ENCODE results near the gene GLI3. TPM values are rescaled to one million over a fixed set of nuclear protein-coding genes. Genes with fewer than 3 reads are reported as not detected.

Gene GLI3
- total and polyA plus RNA-seq, 2 experiments from 2014 or later = 4.0 to 5.2 TPM

DNA sequence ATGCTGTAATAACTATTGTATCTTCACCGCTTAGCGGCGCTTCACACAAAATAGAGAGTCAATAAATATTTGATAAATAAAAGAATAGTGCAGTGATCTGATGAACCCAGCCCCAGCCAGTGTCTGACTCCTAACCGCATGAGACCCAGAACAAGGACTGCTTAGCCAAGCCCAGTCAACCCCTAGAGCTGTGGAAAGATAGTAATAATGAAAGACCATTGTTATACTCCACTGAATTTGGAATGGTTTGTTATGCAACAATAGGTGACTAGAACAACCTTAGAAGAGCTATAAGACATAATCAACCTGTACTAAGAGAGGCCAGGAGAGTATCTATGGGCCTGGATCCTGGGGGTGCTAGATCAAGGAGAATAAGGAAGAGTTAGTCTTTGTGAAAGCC, 303.6 kb downstream of the GLI3 start:
- no peaks in the 10 kb centered on the region for H3K9me2 ChIP-seq (ENCODE audit: insufficient read depth)
- H4K20me1 ChIP-seq (ENCODE audit: insufficient read depth) = no peaks in the 10 kb centered on the region
- in situ Hi-C loops (cut with MboI) = no loop called here
- H3F3A ChIP-seq (ENCODE audit: insufficient read depth) = peaks cover 16% of the 10 kb centered on the region
- no peak overlapping the region for H3K4me2 ChIP-seq (ENCODE audit: unreplicated experiment)
- no peak overlapping the region for H3K9ac ChIP-seq
- H3K36me3 ChIP-seq (ENCODE audit: low read depth) = no peaks in the 10 kb centered on the region
- DNase-seq = no peak
- H3K27me3 ChIP-seq (replicated peaks; ENCODE audit: insufficient read depth) = no peaks in the 10 kb centered on the region
- no peak overlapping the region for H2AFZ ChIP-seq
- no peaks in the 10 kb centered on the region for H3K9me3 ChIP-seq (ENCODE audit: low read depth)
- H3K4me3 ChIP-seq = no peak overlapping the region
- no peak for TF ChIP-seq EZH2phosphoT487 (IDR thresholded peaks at IDR 0.05; ENCODE audit: insufficient read depth, low read depth)
- TF ChIP-seq EZH2 (IDR thresholded peaks at IDR 0.05; ENCODE audit: insufficient read depth, poor library complexity, severe bottlenecking) = no peak
- H3K4me1 ChIP-seq (ENCODE audit: insufficient read depth) = peaks cover 14% of the 10 kb centered on the region
- no peak overlapping the region for H3K27ac ChIP-seq
- 96 to 98% methylated on average over 4 of the region's 4 CpGs for WGBS, 2 experiments (ENCODE audit: low coverage in 1 of 2, low lambda C conversion rate in 2 of 2, missing lambda C conversion rate in 2 of 2)
- H3K79me2 ChIP-seq (ENCODE audit: insufficient read depth) = no peaks in the 10 kb centered on the region

DNA sequence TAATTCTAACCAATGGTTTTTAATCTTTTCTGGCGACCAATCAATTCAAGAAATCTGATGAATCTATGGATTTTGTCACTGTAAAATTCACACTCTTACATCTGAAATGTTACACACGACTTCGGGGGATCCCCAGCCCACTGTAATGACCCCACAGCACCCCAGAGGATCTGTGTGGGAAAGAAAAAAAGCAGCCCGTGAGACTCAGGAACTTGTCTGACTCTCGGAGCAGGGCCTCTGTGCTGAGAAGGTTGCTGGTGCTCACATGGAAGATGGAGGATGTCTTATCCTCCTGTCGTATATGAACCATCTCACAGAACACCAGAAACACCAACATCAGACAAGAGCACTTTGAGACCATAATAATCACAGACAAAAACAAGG, 305.8 kb downstream of the GLI3 start:
- H2AFZ ChIP-seq = peak overlapping the region; percentile 46; the same call in 1 of the 2 replicates
- peaks cover 14% of the 10 kb centered on the region for H3K4me1 ChIP-seq (ENCODE audit: insufficient read depth)
- no peaks in the 10 kb centered on the region for H3K79me2 ChIP-seq (ENCODE audit: insufficient read depth)
- H3K4me3 ChIP-seq = no peak overlapping the region
- H3K9me2 ChIP-seq (ENCODE audit: insufficient read depth) = no peaks in the 10 kb centered on the region
- in situ Hi-C loops (cut with MboI) = no loop called here
- H3F3A ChIP-seq (ENCODE audit: insufficient read depth) = peaks cover 16% of the 10 kb centered on the region
- H3K4me2 ChIP-seq (ENCODE audit: unreplicated experiment) = no peak overlapping the region
- H3K27ac ChIP-seq = peak overlapping the region; percentile 59
- WGBS, 2 experiments (ENCODE audit: low coverage in 1 of 2, low lambda C conversion rate in 2 of 2, missing lambda C conversion rate in 2 of 2) = 77 to 78% methylated on average over 6 of the region's 6 CpGs
- H3K9ac ChIP-seq = no peak overlapping the region
- H3K9me3 ChIP-seq (ENCODE audit: low read depth) = no peaks in the 10 kb centered on the region
- H3K36me3 ChIP-seq (ENCODE audit: low read depth) = no peaks in the 10 kb centered on the region
- TF ChIP-seq EZH2phosphoT487 (IDR thresholded peaks at IDR 0.05; ENCODE audit: insufficient read depth, low read depth) (no peak), EZH2 (IDR thresholded peaks at IDR 0.05; ENCODE audit: insufficient read depth, poor library complexity, severe bottlenecking) (no peak)
- DNase-seq = no peak
- no peaks in the 10 kb centered on the region for H3K27me3 ChIP-seq (replicated peaks; ENCODE audit: insufficient read depth)
- no peaks in the 10 kb centered on the region for H4K20me1 ChIP-seq (ENCODE audit: insufficient read depth)

DNA sequence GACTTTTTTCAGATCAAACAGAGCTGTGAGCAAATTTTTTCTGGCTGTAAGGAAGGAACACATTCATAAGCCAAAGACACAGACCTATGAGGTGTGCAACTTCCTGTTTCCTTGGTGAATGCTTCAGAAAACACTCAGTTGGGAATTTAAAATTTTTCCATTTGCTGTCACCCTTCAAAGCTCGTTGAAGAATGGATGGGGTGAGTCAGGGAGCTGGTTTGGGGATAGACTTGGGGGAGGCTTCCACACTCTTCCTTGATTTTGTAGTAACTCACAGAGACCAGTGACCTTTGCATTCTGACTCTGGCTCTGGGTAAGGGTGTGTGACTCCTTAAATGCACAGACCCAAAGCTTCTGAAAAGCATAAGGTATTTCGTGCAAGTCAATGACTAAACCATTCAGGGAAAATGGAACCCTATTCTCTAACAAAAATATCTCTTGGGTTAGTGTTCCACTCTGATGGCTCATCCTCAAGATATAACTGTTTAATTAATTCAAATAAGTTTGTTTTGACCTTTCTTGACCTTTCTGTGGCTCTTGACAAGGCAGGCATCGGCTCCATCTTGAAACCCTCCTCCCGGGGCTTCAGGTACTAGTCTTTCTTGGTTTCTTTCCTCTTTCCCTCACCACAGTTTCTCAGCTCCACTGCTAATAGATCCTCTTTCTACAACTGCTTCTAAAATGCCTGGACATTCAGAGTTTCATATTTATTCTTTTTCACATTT, 306.3 kb downstream of the GLI3 start:
- 42 to 45% methylated on average over 4 of the region's 4 CpGs for WGBS, 2 experiments (ENCODE audit: low coverage in 1 of 2, low lambda C conversion rate in 2 of 2, missing lambda C conversion rate in 2 of 2)
- TF ChIP-seq EZH2phosphoT487 (IDR thresholded peaks at IDR 0.05; ENCODE audit: insufficient read depth, low read depth) (no peak), EZH2 (IDR thresholded peaks at IDR 0.05; ENCODE audit: insufficient read depth, poor library complexity, severe bottlenecking) (no peak)
- no peaks in the 10 kb centered on the region for H3K9me3 ChIP-seq (ENCODE audit: low read depth)
- DNase-seq = peak; percentile 75
- no peaks in the 10 kb centered on the region for H3K9me2 ChIP-seq (ENCODE audit: insufficient read depth)
- no peaks in the 10 kb centered on the region for H3K36me3 ChIP-seq (ENCODE audit: low read depth)
- no peaks in the 10 kb centered on the region for H4K20me1 ChIP-seq (ENCODE audit: insufficient read depth)
- H3F3A ChIP-seq (ENCODE audit: insufficient read depth) = peaks cover 16% of the 10 kb centered on the region
- H3K4me2 ChIP-seq (ENCODE audit: unreplicated experiment) = no peak overlapping the region
- H3K27ac ChIP-seq = peak overlapping the region; percentile 59
- no peak overlapping the region for H3K9ac ChIP-seq
- no peak overlapping the region for H3K4me3 ChIP-seq
- H3K79me2 ChIP-seq (ENCODE audit: insufficient read depth) = no peaks in the 10 kb centered on the region
- H3K27me3 ChIP-seq (replicated peaks; ENCODE audit: insufficient read depth) = no peaks in the 10 kb centered on the region
- in situ Hi-C loops (cut with MboI) = no loop called here
- H2AFZ ChIP-seq = peak overlapping the region; percentile 46; the same call in 1 of the 2 replicates
- H3K4me1 ChIP-seq (ENCODE audit: insufficient read depth) = peaks cover 14% of the 10 kb centered on the region

DNA sequence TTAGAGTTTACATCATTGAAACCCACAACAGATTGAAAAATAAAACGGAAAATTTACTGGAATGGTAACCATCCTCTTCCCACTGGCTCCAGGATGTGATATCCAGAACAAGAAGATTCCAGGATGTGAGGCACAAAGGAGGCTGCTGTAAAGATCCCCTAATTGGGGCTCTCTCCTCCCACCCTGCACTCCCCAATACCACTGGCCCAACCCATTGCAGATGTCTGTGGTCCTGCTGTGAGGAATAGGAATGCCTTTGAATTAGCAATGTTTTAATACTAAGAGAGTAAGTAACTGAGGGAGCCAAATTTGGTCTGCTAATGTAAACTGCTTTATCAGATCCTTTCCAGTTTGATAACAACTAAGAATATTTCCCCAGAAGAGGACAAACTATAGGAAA, 308.2 kb downstream of the GLI3 start:
- no peaks in the 10 kb centered on the region for H3K27me3 ChIP-seq (replicated peaks; ENCODE audit: insufficient read depth)
- TF ChIP-seq EZH2 (IDR thresholded peaks at IDR 0.05; ENCODE audit: insufficient read depth, poor library complexity, severe bottlenecking) (no peak), EZH2phosphoT487 (IDR thresholded peaks at IDR 0.05; ENCODE audit: insufficient read depth, low read depth) (no peak)
- H3K36me3 ChIP-seq (ENCODE audit: low read depth) = no peaks in the 10 kb centered on the region
- no peaks in the 10 kb centered on the region for H3K9me3 ChIP-seq (ENCODE audit: low read depth)
- WGBS, 2 experiments (ENCODE audit: low coverage in 1 of 2, low lambda C conversion rate in 2 of 2, missing lambda C conversion rate in 2 of 2) = 24 to 28% methylated on average over 1 of the region's 1 CpG
- no peak overlapping the region for H3K4me3 ChIP-seq
- H3K4me2 ChIP-seq (ENCODE audit: unreplicated experiment) = no peak overlapping the region
- H3K9me2 ChIP-seq (ENCODE audit: insufficient read depth) = no peaks in the 10 kb centered on the region
- H3K27ac ChIP-seq = no peak overlapping the region
- H2AFZ ChIP-seq = peak overlapping the region; percentile 38; the same call in 1 of the 2 replicates
- no peaks in the 10 kb centered on the region for H4K20me1 ChIP-seq (ENCODE audit: insufficient read depth)
- H3F3A ChIP-seq (ENCODE audit: insufficient read depth) = peaks cover 16% of the 10 kb centered on the region
- H3K79me2 ChIP-seq (ENCODE audit: insufficient read depth) = no peaks in the 10 kb centered on the region
- in situ Hi-C loops (cut with MboI) = no loop called here
- H3K9ac ChIP-seq = no peak overlapping the region
- H3K4me1 ChIP-seq (ENCODE audit: insufficient read depth) = peaks cover 14% of the 10 kb centered on the region
- DNase-seq = no peak

All from GM23248 (cell line).